IPS-NIHi7 (cell line): ENCODE results near the gene PRSS53.
"Not testable (repeated sequence)": the region's sequence is repeated elsewhere in the genome, so short reads cannot be mapped to it uniquely, and the experiment has no call there.

Source experiments
- DNase-seq: peaks from one replicate; pipeline ENCODE4 v3.0.0; 2012; ENCODE audit warnings: mixed read lengths; ENCODE audit errors: extremely low spot score

Gene PRSS53

DNA sequence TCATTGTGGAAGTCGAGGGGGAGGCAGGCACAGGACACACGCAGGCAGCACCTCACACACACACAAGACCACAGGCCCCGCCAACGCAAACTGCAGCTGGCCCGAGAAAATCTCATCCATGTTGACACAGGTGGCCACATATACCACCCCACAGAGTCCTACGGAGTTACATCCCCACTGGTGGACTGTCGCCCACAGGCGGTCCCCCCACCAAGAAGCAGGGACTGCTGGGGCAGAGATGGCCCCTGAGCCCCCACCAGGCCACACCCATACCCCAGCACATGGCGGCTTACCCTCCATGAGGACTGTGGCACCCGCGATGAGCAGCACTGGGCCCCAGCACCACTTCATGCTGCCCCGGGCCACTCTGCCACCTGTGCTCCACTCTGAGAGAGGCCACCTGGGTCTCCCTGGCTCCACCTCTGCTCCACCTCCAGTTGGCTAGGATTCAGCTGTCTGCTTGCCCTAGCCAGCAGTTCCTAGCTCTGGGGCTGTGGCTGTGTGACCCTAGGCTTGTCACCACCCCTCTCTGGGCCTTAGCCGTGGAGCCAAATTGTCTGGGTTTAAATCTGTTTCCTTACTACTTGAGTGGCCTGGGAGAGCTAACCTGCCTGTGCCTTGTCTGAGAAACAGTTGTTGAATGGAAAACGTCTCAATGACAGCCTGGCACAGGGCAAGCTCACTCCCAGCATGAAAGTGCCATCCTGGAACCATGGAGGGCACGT, at the start of gene PRSS53:
Gene PRSS53 (minus strand): TSS at position 485 of the 725 bp plus-strand sequence. CDS start 134 bp downstream, at position 351.
- DNase-seq, result no peak

DNA sequence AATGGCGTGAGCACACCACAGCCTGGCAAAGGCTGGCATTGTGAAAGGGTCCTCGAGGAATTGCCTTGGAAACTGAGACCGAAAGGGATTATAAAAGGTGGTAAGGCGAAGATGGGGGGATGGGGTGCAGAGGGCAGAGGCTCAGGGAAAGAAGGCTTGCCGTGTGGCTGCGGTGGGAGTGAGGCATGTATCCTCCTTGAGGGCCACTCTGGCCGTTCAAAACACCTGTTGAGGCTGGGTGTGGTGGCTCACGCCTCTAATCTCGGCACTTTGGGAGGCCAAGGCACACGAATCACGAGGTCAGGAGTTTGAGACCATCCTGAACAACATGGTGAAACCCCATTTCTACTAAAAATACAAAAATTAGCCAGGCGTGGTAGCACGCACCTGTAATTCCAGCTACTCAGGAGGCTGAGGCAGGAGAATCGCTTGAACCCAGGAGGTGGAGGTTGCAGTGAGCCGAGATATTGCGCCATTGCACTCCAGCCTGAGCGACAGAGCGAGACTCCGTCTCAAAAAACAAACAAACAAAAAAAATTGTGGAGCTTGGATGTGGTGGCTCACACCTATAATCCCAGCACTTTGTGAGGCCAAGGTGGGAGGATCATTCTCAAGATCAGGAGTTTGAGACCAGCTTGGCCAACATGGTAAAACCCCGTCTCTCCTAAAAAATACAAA, 48.2 kb upstream of the PRSS53 start:
- not testable (repeated sequence) for DNase-seq

DNA sequence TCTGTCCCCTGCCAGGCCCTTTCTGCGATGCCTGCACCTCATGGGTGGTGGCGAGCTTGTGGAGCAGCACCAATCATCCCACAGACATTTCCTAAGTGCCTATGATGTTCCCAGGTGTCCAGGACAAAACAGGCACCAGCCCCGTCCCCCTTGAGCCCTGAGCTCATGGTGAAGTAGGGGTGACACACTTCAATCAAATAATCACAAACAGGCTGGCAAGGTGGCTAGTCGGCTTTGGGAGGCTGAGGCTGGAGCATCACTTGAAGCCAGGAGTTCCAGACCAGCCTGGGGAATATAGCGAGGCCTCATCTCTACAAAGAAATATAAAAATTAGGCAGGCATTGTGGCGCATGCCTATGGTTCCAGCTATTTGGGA, 47.5 kb upstream of the PRSS53 start:
- no peak for DNase-seq

DNA sequence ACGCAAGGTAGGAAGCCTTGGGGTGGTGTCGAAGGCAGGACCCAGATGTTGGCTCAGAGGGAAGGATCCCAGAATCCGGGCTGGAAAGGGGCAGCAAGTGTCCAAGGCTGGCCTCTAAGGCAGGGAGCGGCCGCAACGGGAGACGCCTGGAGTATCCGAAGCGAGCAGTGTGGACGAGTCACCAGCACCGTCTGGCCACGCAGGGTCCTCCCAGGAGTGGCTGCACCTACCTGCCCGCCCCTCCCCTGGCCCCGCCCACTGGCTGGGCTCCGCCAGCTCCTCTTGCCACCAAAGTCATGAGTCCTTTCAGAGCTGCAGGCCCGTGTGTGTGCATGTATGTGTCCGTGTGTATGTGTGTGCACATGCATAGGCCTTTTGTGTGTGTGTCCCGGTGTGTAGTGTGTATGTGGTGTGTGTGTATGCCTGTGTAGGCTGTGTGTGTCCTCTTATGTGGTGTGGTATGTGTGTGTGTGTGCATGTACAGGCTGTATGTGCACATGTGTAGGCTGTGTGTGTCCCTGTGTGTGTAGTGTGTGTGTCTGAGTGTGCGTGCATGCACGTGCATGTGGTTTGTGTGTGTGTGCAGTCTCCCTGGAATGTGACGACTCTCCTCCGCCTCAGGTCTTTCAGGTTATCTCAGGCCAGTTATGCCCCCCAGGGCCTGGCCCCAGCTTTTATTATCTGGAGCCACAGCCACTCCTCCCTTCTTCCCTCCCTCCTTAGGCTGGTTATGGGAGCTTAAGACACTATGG, 47.0 kb upstream of the PRSS53 start, which contains the start of gene PRSS8:
Gene PRSS8 (minus strand): TSS at position 193 of the 752 bp plus-strand sequence. CDS start 229 bp downstream, outside the sequence.
- peak; percentile 56 for DNase-seq

DNA sequence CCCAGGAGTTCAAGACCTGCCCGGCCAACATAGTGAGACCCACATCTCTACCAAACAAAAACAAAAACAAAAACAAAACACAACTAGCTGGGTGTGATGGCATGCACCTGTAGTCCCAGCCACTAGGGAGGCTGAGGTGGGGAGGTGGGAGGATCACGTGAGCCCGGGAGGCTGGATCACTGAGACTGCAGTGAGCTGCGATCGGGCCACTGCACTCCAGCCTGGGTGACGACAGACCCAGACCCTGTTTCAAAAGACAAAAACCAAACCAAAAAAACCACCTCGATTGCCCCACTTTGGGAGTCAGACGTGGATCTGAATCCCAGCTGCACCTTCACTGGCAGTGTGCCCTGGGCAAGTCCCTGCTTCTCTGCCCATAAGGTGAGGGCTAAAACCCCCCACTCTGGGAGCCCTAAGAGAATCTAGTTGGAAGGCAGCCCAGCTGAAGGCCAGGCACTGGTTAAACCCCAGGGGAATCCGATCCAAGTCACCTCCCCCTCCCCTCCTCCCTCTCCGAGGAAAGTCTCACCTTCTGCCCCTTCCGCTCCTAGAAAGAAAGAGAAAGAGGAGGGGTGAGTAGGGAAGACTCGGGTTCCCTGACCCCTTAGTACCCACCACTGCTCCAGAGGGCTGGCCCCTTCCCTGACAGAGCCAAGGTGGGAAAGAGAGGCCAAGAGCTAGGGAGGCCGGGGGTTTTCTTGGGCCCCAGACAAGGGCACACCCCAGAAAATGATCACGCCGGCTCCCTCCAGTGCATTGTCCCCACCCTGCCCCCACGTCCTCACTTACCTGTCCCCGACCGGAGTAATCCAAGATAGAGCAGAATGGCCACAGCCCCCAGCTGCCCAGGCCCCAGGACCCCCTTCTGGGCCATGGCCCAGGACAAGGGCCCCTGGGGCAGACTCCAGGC, 46.1 kb upstream of the PRSS53 start:
- peak; percentile 68 for DNase-seq

DNA sequence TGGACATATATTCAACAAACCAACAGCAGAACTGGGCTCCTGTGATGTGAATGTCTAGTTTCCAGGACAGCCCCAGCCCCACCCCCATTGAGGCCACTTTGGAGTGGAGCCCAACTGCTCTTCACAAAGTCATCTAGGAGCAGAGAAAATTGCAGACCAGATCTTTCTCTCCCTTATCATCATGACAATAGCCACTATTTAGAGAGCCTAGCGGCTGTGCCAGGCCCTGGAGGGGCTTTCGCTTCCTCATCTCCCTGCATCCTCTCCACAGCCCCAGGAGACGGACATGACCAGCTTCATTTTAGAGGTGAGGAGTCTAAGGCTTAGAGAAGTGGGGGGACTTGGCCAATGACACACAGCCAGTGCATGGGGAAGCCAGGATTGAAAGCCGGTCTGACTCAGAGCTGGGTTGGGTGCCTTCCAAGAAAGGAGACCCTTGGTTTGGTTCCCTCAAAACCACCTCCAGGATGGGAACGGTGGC, 45.4 kb upstream of the PRSS53 start:
- peak; percentile 34 for DNase-seq

DNA sequence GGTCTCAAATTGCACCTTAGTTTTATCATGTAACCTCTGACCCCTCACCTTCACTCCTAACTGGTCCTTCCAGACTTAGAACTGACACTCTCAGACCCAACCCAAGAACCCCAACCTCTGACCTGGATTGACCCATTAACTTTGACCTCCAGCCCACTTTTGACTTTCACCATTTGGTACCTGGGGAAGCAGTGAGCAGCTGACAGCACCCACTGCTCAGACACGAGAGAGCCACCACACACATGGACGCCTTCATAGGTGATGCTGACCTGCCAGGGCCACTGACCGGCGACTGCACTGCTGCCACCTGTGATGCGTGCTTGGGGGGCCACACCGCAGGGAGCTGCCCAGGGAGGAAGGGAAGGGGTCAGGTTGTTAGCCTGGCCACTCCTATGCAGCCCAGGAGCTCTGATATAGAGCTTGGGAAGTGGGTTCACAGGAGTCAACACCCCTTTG, 44.3 kb upstream of the PRSS53 start:
- no peak for DNase-seq

DNA sequence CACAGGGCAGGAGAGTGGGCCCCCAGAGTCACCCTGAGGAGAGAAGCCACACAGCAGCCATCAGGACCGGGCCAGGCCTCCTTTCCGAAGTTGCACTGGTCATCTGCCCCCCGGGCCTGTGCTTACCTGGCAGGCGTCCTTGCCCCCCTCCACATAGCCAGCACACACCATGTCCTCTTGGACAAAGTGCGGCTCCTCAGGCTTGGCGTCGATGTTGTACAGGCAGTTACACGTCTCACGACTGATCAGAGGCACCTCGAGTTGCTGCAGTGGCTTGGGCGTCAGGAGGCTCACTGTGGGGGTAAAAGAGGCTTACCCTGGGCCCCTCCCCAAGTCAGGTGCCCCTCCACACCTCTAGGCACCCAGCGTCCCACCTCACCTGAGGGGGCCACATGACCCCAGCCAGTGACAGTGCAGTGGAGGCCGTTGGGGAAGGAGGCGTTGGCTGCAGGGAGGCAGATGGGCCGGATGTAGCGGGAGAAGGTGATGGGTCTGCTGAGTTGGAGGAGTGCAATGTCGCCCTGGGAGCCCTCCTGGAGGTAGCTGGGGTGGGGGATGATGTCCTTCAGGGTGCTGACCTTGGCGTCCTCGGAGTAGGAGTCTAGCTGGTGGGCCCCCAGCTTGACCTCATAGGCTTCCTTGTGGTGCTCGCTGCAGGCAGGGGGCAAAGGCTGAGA, 43.7 kb upstream of the PRSS53 start:
- DNase-seq, result no peak

DNA sequence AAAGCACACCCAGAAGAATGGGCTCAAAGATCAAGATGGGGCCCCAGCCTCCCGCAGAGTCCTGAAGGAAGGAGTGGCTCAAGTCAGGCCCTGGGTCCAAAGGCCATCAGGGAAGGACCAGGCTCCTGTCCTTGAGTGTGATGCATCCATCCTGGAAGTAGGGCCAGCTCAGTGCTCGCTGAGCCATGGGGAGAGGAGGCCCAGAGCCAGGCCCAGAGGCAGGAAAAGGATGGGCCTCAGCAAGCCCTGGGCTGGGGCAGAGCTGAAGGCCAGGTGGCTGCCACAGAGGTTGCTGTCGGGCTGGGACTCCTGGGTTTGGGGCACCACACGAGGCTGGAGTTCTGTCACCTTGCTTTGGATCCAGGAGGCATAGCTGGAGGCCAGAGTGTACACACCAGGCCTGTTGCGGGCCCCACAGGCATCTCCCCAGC, 43.1 kb upstream of the PRSS53 start:
- no peak for DNase-seq

DNA sequence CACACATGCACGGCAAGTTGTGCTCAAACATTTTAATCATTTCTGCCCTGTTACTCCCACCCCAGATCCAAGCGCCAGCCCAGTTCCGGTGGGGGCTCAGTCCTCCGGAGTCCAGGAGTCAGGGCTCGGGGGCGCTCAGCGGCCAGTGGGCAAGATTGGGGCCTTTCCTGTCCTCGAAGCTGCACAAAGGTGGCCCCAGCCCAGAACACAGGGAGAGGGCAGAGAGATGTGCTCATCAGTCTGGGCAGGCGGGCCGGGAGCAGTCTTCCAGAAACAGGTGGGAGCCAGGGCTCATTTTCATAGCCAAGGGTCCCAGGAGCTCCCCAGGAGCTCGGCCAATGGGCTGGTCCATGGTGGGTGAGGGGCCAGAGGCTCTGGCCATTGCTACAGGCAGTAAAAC, 42.7 kb upstream of the PRSS53 start:
- no peak for DNase-seq

DNA sequence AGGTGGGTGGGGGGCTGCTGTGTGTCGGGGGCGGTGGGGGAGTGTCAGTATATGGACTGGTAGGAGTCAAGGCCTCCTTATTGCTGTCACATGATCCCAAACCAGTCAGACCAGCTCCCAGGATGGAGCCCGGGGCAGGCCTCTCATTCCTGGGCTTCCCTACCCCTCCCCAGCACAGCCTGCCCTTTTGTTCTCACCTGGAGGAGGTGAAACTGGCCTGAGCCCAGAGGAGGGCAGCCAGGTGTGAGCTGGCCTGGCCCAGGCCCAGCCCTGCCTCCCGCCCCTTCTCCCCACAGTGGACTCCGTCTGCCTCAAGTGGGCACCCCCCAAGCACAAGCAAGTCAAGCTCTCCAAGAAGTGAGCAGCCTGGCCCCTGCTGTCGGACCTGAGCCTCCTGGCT, 42.2 kb upstream of the PRSS53 start:
- peak; percentile 70 for DNase-seq

DNA sequence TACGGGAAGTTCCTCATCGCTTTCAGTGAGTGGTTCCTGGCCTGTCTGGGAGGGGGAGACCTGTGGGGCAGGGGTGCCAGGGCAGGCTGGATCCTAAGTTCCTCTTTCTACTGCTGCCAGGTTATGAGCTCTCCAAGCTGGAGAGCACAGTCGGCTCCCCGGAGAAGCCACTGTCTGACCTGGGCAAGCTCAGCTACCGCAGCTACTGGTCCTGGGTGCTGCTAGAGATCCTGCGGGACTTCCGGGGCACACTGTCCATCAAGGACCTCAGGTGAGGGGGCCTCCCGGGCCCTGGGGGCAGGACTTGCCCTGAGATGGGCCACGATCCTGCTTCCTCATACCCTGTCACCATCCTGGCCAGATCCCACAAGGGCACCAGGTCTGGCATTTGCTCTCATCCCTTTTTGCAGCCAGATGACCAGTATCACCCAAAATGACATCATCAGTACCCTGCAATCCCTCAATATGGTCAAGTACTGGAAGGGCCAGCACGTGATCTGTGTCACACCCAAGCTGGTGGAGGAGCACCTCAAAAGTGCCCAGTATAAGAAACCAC, 41.7 kb upstream of the PRSS53 start:
- no peak for DNase-seq

DNA sequence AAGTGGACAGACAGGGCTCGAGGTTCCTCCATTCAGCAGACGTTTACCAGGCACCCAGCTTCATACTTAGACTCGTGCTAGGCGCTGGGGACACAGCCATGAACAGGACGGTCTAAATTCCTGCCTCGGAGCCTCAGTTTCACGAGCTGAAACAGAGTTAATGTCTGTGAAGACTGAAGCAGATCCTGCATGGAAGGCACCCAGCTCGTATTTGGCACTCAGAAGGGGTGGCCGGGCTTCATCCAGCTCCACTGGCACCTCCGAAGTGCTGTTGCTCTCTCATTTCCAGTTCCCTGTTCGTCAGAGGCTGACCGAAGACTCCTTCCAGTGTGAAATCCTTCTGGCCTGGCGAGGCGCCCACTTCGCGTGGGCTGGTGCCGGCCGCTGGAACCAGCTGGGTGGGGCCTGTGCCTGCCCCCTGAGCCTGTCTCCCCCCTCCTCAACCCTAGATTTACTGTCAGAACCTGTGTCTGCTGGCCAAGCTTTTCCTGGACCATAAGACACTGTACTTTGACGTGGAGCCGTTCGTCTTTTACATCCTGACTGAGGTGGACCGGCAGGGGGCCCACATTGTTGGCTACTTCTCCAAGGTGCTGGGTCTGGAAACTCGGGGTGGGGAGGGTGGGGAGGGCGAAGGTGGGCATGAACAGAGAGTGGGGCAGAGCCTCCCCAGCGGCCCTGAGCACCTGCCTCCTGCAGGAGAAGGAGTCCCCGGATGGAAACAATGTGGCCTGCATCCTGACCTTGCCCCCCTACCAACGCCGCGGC, 41.0 kb upstream of the PRSS53 start:
- DNase-seq, result no peak

DNA sequence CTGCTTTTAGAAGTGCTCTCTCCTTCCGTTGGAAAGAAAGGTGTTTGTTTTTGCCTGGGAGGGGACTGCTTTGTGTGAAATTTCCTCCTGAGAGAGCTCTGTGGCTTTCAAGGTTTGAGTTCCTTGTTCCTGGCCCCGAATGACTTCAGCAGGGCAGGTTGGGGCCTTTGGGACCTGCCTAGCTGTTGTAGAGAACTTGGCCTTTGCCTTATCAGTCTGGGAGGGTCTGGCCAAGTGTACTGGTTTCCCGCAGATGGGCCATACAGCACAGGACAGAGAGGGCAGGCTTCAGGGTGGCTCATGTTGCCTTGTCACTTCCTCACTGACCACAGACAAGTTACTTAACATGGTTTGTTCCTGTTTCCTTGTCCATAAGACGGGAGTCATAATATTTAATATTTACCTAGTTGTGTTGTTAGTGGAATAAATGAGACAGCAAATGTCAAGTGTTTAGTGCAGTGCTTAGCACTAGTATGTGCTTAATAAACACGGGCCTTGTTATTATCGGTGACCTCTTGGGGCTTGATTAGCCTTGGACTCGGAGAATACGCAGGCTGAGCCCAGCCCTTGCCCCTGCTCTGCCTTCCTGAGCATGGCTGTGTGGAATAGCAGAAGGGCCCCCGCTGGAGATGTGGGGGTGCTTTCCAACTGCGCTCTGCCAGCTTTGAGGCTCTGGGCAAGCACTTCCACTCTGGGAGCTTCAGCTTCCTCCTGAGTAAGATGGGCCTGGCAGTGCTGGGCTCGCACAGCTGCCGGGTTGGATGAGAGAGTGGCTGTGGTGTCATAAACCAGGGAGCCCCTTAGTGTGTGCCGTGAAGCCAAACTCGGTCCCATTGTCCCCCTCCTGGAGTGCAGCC, 40.2 kb upstream of the PRSS53 start:
- no peak for DNase-seq

DNA sequence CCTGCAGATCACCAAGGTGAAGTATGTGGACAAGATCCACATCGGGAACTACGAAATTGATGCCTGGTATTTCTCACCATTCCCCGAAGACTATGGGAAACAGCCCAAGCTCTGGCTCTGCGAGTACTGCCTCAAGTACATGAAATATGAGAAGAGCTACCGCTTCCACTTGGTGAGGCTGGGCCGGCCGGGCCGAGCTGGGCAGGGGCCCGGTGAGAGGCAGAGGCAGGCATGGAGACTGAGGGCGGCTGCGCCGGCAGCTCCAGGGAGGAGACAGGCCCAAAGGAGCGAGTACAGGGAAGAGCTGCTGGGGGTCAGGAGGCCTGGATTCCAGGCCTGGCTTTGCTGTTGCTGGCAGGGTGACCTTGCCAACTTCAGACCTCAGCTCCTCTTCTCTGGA, 38.4 kb upstream of the PRSS53 start:
- no peak for DNase-seq

DNA sequence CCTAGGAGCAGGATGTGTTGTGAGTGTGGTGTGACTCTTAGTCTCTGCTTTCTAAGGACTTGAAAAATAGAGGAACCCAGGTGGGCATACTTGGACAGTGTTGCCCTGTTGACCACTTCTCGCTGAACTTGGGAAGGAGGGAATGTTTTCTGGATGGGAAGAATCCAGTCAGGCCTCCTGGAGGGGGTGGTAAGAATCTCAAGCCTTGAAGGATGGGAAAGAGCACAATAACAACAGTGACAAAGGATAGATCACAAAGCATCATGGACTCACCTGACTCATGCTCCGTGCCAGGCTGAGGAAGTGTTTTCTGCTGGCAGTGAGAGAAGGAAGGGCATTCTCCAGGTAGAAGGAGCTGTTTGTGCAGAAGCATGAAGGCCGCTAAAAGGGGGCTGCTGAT, 37.1 kb upstream of the PRSS53 start:
- DNase-seq, result no peak

DNA sequence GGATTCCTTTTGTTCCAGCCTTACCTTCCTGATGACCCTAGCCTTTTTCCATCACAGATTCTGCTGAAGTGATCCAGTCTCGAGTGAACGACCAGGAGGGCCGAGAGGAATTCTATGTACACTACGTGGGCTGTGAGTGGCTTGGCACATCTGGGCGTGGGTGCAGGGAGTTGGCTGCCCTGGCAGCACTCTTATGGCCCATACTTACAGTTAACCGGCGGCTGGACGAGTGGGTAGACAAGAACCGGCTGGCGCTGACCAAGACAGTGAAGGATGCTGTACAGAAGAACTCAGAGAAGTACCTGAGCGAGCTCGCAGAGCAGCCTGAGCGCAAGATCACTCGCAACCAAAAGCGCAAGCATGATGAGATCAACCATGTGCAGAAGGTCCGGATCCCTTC, 31.4 kb upstream of the PRSS53 start:
- no peak for DNase-seq
